HepG2 (cell line): ENCODE data around the gene RAB3C. TPM values are rescaled to one million over a fixed set of nuclear protein-coding genes. Genes with fewer than 3 reads are reported as not detected.

Experiments
- ATAC-seq: fragments of 200-7000 bp; cut with Tn5 transposase; 3 replicates; pipeline ENCODE4 v1.9.1; 2020; ENCODE audit warnings: mild to moderate bottlenecking, moderate library complexity
- BruUV-seq: library from RNA; stranded (reverse); fragments of 400-500 nt; replicated peaks from 2 replicates; lab custom pipeline; 2021; lab: Mats Ljungman, UMichigan
- CTCF ChIA-PET: fragments of 300-600 bp; formaldehyde crosslinking; extraction: SDS; loops from one replicate; lab custom pipeline; 2021; ENCODE audit warnings: low total read pairs, inconsistent platforms, low intra/inter-chr PET ratio; lab: Yijun Ruan, JAX
- POLR2A ChIA-PET: fragments of 350-600 bp; sonication (Branson Sonifier 250); formaldehyde crosslinking; loops from one replicate; lab custom pipeline; 2020; ENCODE audit warnings: antibody characterized with exemption, inconsistent platforms; lab: Yijun Ruan, JAX
- DNase-seq: peaks from one replicate; pipeline ENCODE4 v3.0.0-alpha.2; 2015; ENCODE audit warnings: low spot score
- FAIRE-seq: peaks from 3 replicates; lab custom pipeline; 2011; peaks lifted over from hg19 to GRCh38; lab: Jason Lieb, UNC
- H2AFZ ChIP-seq: one replicate; pipeline ENCODE4 v1.6.1; 2011; ENCODE audit warnings: low read length, inconsistent platforms
- H3K27ac ChIP-seq: fragments of 300-600 bp; 3 replicates; pipeline ENCODE4 v1.8.0; 2011; ENCODE audit warnings: mixed run types, mild to moderate bottlenecking, mixed read lengths, low read length, inconsistent platforms; ENCODE audit not compliant: insufficient read depth; ENCODE audit errors: extremely low read length
- H3K27me3 ChIP-seq, 2 experiments: fragments of 200-600 bp in 1 of 2; 2 replicates in 1 of 2; 3 replicates in 1 of 2; pipeline versions ENCODE4 v1.6.0 to v1.8.0; 2011; ENCODE audit warnings: low read length in 2 of 2, mild to moderate bottlenecking in 2 of 2, moderate library complexity in 2 of 2, inconsistent platforms in 1 of 2; ENCODE audit not compliant: insufficient read depth in 2 of 2, control insufficient read depth in 1 of 2
- H3K36me3 ChIP-seq, 2 experiments: fragments of 200-600 bp in 1 of 2; replicated peaks in 1 of 2; 2 replicates in 1 of 2; 3 replicates in 1 of 2; pipeline versions ENCODE4 v1.5.1 to v1.8.0; 2011; ENCODE audit warnings: low read length in 2 of 2, inconsistent platforms in 1 of 2; ENCODE audit not compliant: insufficient read depth in 2 of 2, control insufficient read depth in 1 of 2
- H3K4me1 ChIP-seq: 2 replicates; pipeline ENCODE4 v1.5.1; 2012; ENCODE audit warnings: low read length, inconsistent platforms; ENCODE audit not compliant: insufficient read depth
- H3K4me2 ChIP-seq: 2 replicates; pipeline ENCODE4 v1.6.0; 2011; ENCODE audit warnings: low read depth, low read length, inconsistent platforms
- H3K4me3 ChIP-seq, 3 experiments: fragments of 200-600 bp in 1 of 3; sonication (generic), shearing (Covaris generic) in 1 of 3; replicated peaks in 1 of 3; 2 replicates each; pipeline ENCODE4 v1.5.1; 2011 to 2016; ENCODE audit warnings: low read length in 3 of 3, inconsistent platforms in 2 of 3, low read depth in 2 of 3, mild to moderate bottlenecking in 2 of 3, control low read depth in 1 of 3, mixed read lengths in 1 of 3; ENCODE audit not compliant: insufficient read depth in 1 of 3
- H3K79me2 ChIP-seq: one replicate; pipeline ENCODE4 v1.6.1; 2011; ENCODE audit warnings: low read length, inconsistent platforms; ENCODE audit not compliant: insufficient read depth
- H3K9ac ChIP-seq: 2 replicates; pipeline ENCODE4 v1.6.0; 2011; ENCODE audit warnings: mild to moderate bottlenecking, low read depth, low read length, inconsistent platforms; ENCODE audit not compliant: insufficient read depth
- H3K9me3 ChIP-seq: 2 replicates; pipeline ENCODE4 v1.5.1; 2012; ENCODE audit warnings: mild to moderate bottlenecking, low read length
- H4K20me1 ChIP-seq: 2 replicates; pipeline ENCODE4 v1.6.0; 2011; ENCODE audit warnings: inconsistent platforms, mild to moderate bottlenecking, low read length, moderate library complexity; ENCODE audit not compliant: insufficient read depth
- ATF6 ChIP-seq: sonication (generic); formaldehyde crosslinking; conservative IDR thresholded peaks from 2 replicates; pipeline ENCODE4 v1.4.0; 2020; ENCODE audit warnings: missing genetic modification reagents
- KLF6 ChIP-seq: IDR thresholded peaks from 2 replicates; pipeline ENCODE4 v1.8.0; 2016; ENCODE audit warnings: missing biosample characterization, missing genetic modification reagents
- LBX2 ChIP-seq: sonication (generic); formaldehyde crosslinking; IDR thresholded peaks from 2 replicates; pipeline ENCODE4 v1.5.0; 2020; ENCODE audit warnings: missing genetic modification reagents, mild to moderate bottlenecking, borderline replicate concordance
- MXD4 ChIP-seq: IDR thresholded peaks from 2 replicates; pipeline ENCODE4 v1.6.1; 2016; ENCODE audit warnings: mild to moderate bottlenecking, missing biosample characterization, missing genetic modification reagents
- PRDM15 ChIP-seq: sonication (generic); formaldehyde crosslinking; IDR thresholded peaks from 2 replicates; pipeline ENCODE4 v1.4.0; 2020; ENCODE audit warnings: missing genetic modification reagents
- SALL2 ChIP-seq: sonication (generic); formaldehyde crosslinking; IDR thresholded peaks from 2 replicates; pipeline ENCODE4 v1.8.1; 2023; ENCODE audit warnings: mild to moderate bottlenecking, missing genetic modification reagents, inconsistent platforms
- WIZ ChIP-seq: sonication (generic); formaldehyde crosslinking; IDR thresholded peaks from 2 replicates; pipeline ENCODE4 v1.5.1; 2020; ENCODE audit warnings: mild to moderate bottlenecking, missing genetic modification reagents
- ZNF12 ChIP-seq: sonication (generic); formaldehyde crosslinking; IDR thresholded peaks from 2 replicates; pipeline ENCODE4 v1.5.0; 2020; ENCODE audit warnings: missing genetic modification reagents
- ZNF138 ChIP-seq: sonication (generic); formaldehyde crosslinking; IDR thresholded peaks from 2 replicates; pipeline ENCODE4 v1.5.0; 2020; ENCODE audit warnings: mild to moderate bottlenecking, low read depth, missing genetic modification reagents
- ZNF512 ChIP-seq: sonication (generic); formaldehyde crosslinking; IDR thresholded peaks from 2 replicates; pipeline ENCODE4 v1.4.0; 2020; ENCODE audit warnings: mild to moderate bottlenecking, missing genetic modification reagents
- ZNF792 ChIP-seq: IDR thresholded peaks from 2 replicates; pipeline ENCODE4 v1.6.1; 2016
- WGBS: methylation state at CpG from one replicate; pipeline ENCODE4 v1.1.6; 2017; ENCODE audit warnings: low lambda C conversion rate; 5-methylcytosine and 5-hydroxymethylcytosine counted together
- in situ Hi-C: cut with HindIII; loops from 2 replicates; pipeline ENCODE4 v1.10.0; 2017; ENCODE audit warnings: low pct_unique_long_range_greater_than_20kb; ENCODE audit not compliant: extremely low pct_ligation_motif_present
- intact Hi-C: fragments of 100-400 bp; cut with micrococcal nuclease; formaldehyde crosslinking; loops from one replicate; pipeline ENCODE4 v1.10.0; 2022; ENCODE audit not compliant: unreplicated experiment
- polyA plus RNA-seq, 8 experiments: library from polyadenylated mRNA; depleted of rRNA in 3 of 8; stranded (reverse) in 7 of 8; unstranded in 1 of 8; fragments of >200 nt; fragmentation: Illumina TruSeq in 4 of 8; extraction: Trizol in 4 of 8; gene quantifications; 2 replicates each; pipeline versions ENCODE4 v1.2.1 to v1.2.3, GENCODE V29; 2011 to 2016; ENCODE audit warnings: low read depth in 4 of 8, missing spikeins in 1 of 8, mixed read lengths in 1 of 8; ENCODE audit not compliant: insufficient read depth in 1 of 8
- total RNA-seq, 5 experiments: library from RNA; depleted of rRNA; stranded (reverse); fragments of >200 nt; fragmentation: Illumina TruSeq; extraction: Trizol; gene quantifications; 2 replicates each; pipeline ENCODE4 v1.2.3, GENCODE V29; 2016; ENCODE audit warnings: low read depth in 1 of 5

The RAB3C gene
- total and polyA plus RNA-seq, 2 of the 13 experiments (the other 11 are each of a cell fraction or from before 2014, with no cell fraction given): not detected

GRCh38 chr5:58615972-58616371, 33.1 kb downstream of the RAB3C start (continued):
- TF ChIP-seq ZNF12 (no peak), PRDM15 (no peak)

- no peaks in the 10 kb centered on the region for H3K36me3 ChIP-seq
- TF ChIP-seq MXD4 (CRISPR knock-in tag): no peak
- no peak for TF ChIP-seq ATF6
- no peak for TF ChIP-seq ZNF138 (CRISPR knock-in tag)
- TF ChIP-seq LBX2: no peak
- TF ChIP-seq ZNF512 (CRISPR knock-in tag): no peak
- TF ChIP-seq WIZ (CRISPR knock-in tag): no peak
- no peak for TF ChIP-seq KLF6 (CRISPR knock-in tag)
- TF ChIP-seq SALL2 (CRISPR knock-in tag): no peak
- no peak for TF ChIP-seq ZNF792
Measured at GRCh38 chr5:58617241-58617640, 34.4 kb downstream of the RAB3C start.

More at GRCh38 chr5:58617241-58617640, 34.4 kb downstream of the RAB3C start:
- BruUV-seq: no TSS peak
- Histone ChIP-seq H3K4me2 (no peak overlapping the region), H3K4me3 (no peak overlapping the region), H3K9ac (no peak overlapping the region), H3K9me3 (no peaks in the 10 kb centered on the region), H2AFZ (no peak overlapping the region), H4K20me1 (no peaks in the 10 kb centered on the region), H3K27me3 (no peaks in the 10 kb centered on the region), H3K79me2 (no peaks in the 10 kb centered on the region), H3K27ac (no peak overlapping the region), H3K4me1 (no peaks in the 10 kb centered on the region)
- FAIRE-seq: no peak
- in situ Hi-C loops: no loop called here
- WGBS: 0% methylated on average over 1 of the region's 1 CpG
- no peak for ATAC-seq
- ChIA-PET POLR2A (no interaction called here), CTCF (no interaction called here)
- DNase-seq: no peak
- intact Hi-C loops: no loop called here
